Gastroesophageal sphincter (tissue), 4 donors: ENCODE results near the gene ZNF784. TPM values are rescaled to one million over a fixed set of nuclear protein-coding genes. Genes with fewer than 3 reads are reported as not detected.

Experiments used
- ATAC-seq: fragments of 150-250 bp; one replicate; pipeline ENCODE4 v1.9.1; 2016; ENCODE audit warnings: mild to moderate bottlenecking, moderate library complexity
- H3K27ac ChIP-seq, 4 donors: fragments of 200-600 bp; sonication (generic) in 3 of 4; 1 replicate in 3 of 4; 2 replicates in 1 of 4; pipeline ENCODE4 v1.5.1; 2016 to 2019
- H3K27me3 ChIP-seq: fragments of 200-600 bp; sonication (generic); one replicate; pipeline ENCODE4 v1.5.1; 2019
- H3K36me3 ChIP-seq, 2 donors: fragments of 200-600 bp; sonication (generic); one replicate each; pipeline ENCODE4 v1.5.1; 2019; ENCODE audit warnings: control low read depth in 1 of 2
- H3K4me1 ChIP-seq, 3 donors: fragments of 200-600 bp; sonication (generic); 1 replicate in 2 of 3; 2 replicates in 1 of 3; pipeline ENCODE4 v1.5.1; 2016 to 2019; ENCODE audit warnings: control low read depth in 2 of 3
- H3K4me3 ChIP-seq, 2 donors: fragments of 200-600 bp; sonication (generic); one replicate each; pipeline ENCODE4 v1.5.1; 2019; ENCODE audit warnings: mild to moderate bottlenecking in 1 of 2, moderate library complexity in 1 of 2
- H3K9me3 ChIP-seq, 3 donors: fragments of 200-600 bp; sonication (generic); one replicate each; pipeline ENCODE4 v1.5.1; 2017 to 2019; ENCODE audit warnings: control low read depth in 2 of 3
- EP300 ChIP-seq: sonication (generic); formaldehyde crosslinking; IDR thresholded peaks from one replicate; pipeline ENCODE4 v1.6.1; 2017; ENCODE audit warnings: antibody characterized with exemption, mild to moderate bottlenecking
- POLR2A ChIP-seq, 2 donors: fragments of 450-650 bp; IDR thresholded peaks; one replicate each; pipeline ENCODE4 v1.6.1; 2017; ENCODE audit warnings: antibody characterized with exemption in 2 of 2, mild to moderate bottlenecking in 2 of 2, moderate library complexity in 1 of 2
- POLR2AphosphoS5 ChIP-seq: sonication (generic); formaldehyde crosslinking; IDR thresholded peaks from one replicate; pipeline ENCODE4 v1.6.1; 2017; ENCODE audit warnings: antibody characterized with exemption
- WGBS, 2 donors: methylation state at CpG; one replicate each; pipeline ENCODE4 v1.1.5; 2018; ENCODE audit warnings: low coverage in 1 of 2; 5-methylcytosine and 5-hydroxymethylcytosine counted together
- total RNA-seq, 4 donors: library from RNA; depleted of rRNA; stranded (reverse); fragments of >200 nt; gene quantifications; one replicate each; pipeline ENCODE4 v1.1.0, GENCODE V29; 2016
- TF ChIP-seq, protein P1 (sequence below), 4 experiments: fragments of 200-600 bp in 2 of 4; fragments of 450-650 bp in 2 of 4; sonication (generic) in 1 of 4; IDR thresholded peaks; one replicate each; pipeline ENCODE4 v1.5.1; 2017 to 2019; ENCODE audit warnings: antibody characterized with exemption in 4 of 4, mild to moderate bottlenecking in 2 of 4, moderate library complexity in 2 of 4

ZNF784 gene
- total RNA-seq, 4 donors from 2014 or later = 0.54 to 8.1 (median 4.8) TPM

- H3K27me3 ChIP-seq = no peaks in the 10 kb centered on the region
- no peaks in the 10 kb centered on the region for H3K36me3 ChIP-seq
- H3K27ac ChIP-seq = peak overlapping the region in 2 of 4 donors; percentile 90 to 96
- H3K4me1 ChIP-seq = peaks cover 5 to 89% (median 63%) of the 10 kb centered on the region in 3 donors
- TF ChIP-seq POLR2A (IDR thresholded peaks at IDR 0.05) = no peak
- TF ChIP-seq, protein P1, sequence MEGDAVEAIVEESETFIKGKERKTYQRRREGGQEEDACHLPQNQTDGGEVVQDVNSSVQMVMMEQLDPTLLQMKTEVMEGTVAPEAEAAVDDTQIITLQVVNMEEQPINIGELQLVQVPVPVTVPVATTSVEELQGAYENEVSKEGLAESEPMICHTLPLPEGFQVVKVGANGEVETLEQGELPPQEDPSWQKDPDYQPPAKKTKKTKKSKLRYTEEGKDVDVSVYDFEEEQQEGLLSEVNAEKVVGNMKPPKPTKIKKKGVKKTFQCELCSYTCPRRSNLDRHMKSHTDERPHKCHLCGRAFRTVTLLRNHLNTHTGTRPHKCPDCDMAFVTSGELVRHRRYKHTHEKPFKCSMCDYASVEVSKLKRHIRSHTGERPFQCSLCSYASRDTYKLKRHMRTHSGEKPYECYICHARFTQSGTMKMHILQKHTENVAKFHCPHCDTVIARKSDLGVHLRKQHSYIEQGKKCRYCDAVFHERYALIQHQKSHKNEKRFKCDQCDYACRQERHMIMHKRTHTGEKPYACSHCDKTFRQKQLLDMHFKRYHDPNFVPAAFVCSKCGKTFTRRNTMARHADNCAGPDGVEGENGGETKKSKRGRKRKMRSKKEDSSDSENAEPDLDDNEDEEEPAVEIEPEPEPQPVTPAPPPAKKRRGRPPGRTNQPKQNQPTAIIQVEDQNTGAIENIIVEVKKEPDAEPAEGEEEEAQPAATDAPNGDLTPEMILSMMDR (IDR thresholded peaks at IDR 0.05) = peak in 3 of 4 experiments; percentile 15 to 41 (median 19)
- no peak for ATAC-seq
- H3K4me3 ChIP-seq = no peak overlapping the region
- no peaks in the 10 kb centered on the region for H3K9me3 ChIP-seq
- 96% methylated on average over 3 of the region's 6 CpGs; no CpG with 5 or more reads in 1 of the 2 donors for WGBS, 2 donors
Measured at GRCh38 chr19:55638864-55639359, 14.5 kb upstream of the ZNF784 start.

DNA sequence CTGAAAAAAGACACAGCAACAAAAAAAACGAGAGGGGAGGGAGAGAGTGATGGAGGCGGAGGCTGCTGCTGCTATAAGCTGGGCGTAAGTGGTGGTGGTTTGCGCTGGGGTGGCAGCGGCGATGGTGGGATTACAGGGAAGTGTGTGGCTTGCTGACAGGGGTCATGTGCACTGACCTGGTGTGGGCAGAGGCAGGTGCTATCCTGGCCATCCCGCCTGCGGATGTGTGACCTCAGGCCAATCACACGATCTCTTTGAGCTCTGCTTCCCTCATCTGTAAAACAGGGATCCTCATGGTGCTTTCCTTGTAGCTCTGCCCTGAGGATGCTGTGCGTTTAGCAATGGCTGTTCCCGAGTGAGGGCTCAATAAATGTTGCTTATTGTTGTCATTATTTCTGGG, 13.2 kb upstream of the ZNF784 start:
- Histone ChIP-seq H3K27ac (no peak overlapping the region), H3K27me3 (no peaks in the 10 kb centered on the region), H3K9me3 (no peaks in the 10 kb centered on the region), H3K4me1 (peaks cover 5 to 85% (median 55%) of the 10 kb centered on the region in 3 donors), H3K36me3 (no peaks in the 10 kb centered on the region), H3K4me3 (no peak overlapping the region)
- WGBS, 2 donors = 63 to 65% methylated on average over 11 of the region's 11 CpGs
- TF ChIP-seq POLR2AphosphoS5 (no peak), POLR2A (IDR thresholded peaks at IDR 0.05) (no peak), EP300 (no peak)
- TF ChIP-seq, protein P1 (IDR thresholded peaks at IDR 0.05) = no peak
- ATAC-seq = no peak

GRCh38 chr19:55636723-55637122, 12.4 kb upstream of the ZNF784 start:
- 71 to 100% methylated on average over 1 to 4 of the region's 4 CpGs for WGBS, 2 donors
- Histone ChIP-seq H3K9me3 (no peaks in the 10 kb centered on the region), H3K4me1 (peaks cover 5 to 85% (median 47%) of the 10 kb centered on the region in 3 donors), H3K4me3 (peak overlapping the region in 1 of 2 donors; percentile 97), H3K27me3 (no peaks in the 10 kb centered on the region), H3K36me3 (no peaks in the 10 kb centered on the region), H3K27ac (peak overlapping the region in 2 of 4 donors; percentile 9 to 96)
- TF ChIP-seq, protein P1 (IDR thresholded peaks at IDR 0.05) = no peak
- no peak for TF ChIP-seq EP300
- TF ChIP-seq POLR2AphosphoS5 = no peak
- no peak for TF ChIP-seq POLR2A (IDR thresholded peaks at IDR 0.05)
- no peak for ATAC-seq

GRCh38 chr19:55635856-55636440, 11.6 kb upstream of the ZNF784 start:
- no peak for ATAC-seq
- Histone ChIP-seq H3K4me1 (peaks cover 5 to 82% (median 47%) of the 10 kb centered on the region in 3 donors), H3K9me3 (no peaks in the 10 kb centered on the region), H3K4me3 (peak overlapping the region; percentile 97 to 100), H3K27me3 (no peaks in the 10 kb centered on the region), H3K27ac (peak overlapping the region; percentile 95 to 100 (median 98)), H3K36me3 (no peaks in the 10 kb centered on the region)
- TF ChIP-seq POLR2AphosphoS5 = no peak
- TF ChIP-seq, protein P1 (IDR thresholded peaks at IDR 0.05) = no peak
- no peak for TF ChIP-seq POLR2A (IDR thresholded peaks at IDR 0.05)
- TF ChIP-seq EP300 = no peak
- 48% methylated on average over 6 of the region's 7 CpGs; no CpG with 5 or more reads in 1 of the 2 donors for WGBS, 2 donors

GRCh38 chr19:55635334-55635717, 11.0 kb upstream of the ZNF784 start:
- no peaks in the 10 kb centered on the region for H3K9me3 ChIP-seq
- peak overlapping the region; percentile 95 to 100 (median 98) for H3K27ac ChIP-seq
- no peaks in the 10 kb centered on the region for H3K36me3 ChIP-seq
- peak overlapping the region; percentile 97 to 100 for H3K4me3 ChIP-seq
- no peak for TF ChIP-seq POLR2AphosphoS5
- no peak for TF ChIP-seq POLR2A (IDR thresholded peaks at IDR 0.05)
- TF ChIP-seq EP300 = no peak
- TF ChIP-seq, protein P1 (IDR thresholded peaks at IDR 0.05) = no peak
- H3K27me3 ChIP-seq = no peaks in the 10 kb centered on the region
- 4 to 6% methylated on average over 7 to 8 of the region's 9 CpGs for WGBS, 2 donors
- no peak for ATAC-seq
- H3K4me1 ChIP-seq = peaks cover 5 to 76% (median 44%) of the 10 kb centered on the region in 3 donors
